Coronary artery (tissue), 2 donors: ENCODE results near the gene PPM1F.

Source experiments
- DNase-seq: peaks from one replicate; pipeline ENCODE4 v3.0.0-alpha.2; 2017; ENCODE audit warnings: low spot score
- H3K27ac ChIP-seq, 2 donors: fragments of 200-600 bp; sonication (generic); one replicate each; pipeline ENCODE4 v1.5.1; 2016 to 2019
- H3K4me3 ChIP-seq: fragments of 200-600 bp; sonication (generic); 2 replicates; pipeline ENCODE4 v1.5.1; 2016; ENCODE audit warnings: mild to moderate bottlenecking, moderate library complexity
- CTCF ChIP-seq: fragments of 200-600 bp; sonication (generic); IDR thresholded peaks from one replicate; pipeline ENCODE4 v1.5.1; 2019; ENCODE audit warnings: antibody characterized with exemption

The PPM1F gene

GRCh38 chr22:21923163-21923561, 29.5 kb downstream of the PPM1F start:
- DNase-seq, result no peak
- Histone ChIP-seq H3K4me3 (no peak overlapping the region), H3K27ac (no peak overlapping the region)
- no peak for TF ChIP-seq CTCF

DNA sequence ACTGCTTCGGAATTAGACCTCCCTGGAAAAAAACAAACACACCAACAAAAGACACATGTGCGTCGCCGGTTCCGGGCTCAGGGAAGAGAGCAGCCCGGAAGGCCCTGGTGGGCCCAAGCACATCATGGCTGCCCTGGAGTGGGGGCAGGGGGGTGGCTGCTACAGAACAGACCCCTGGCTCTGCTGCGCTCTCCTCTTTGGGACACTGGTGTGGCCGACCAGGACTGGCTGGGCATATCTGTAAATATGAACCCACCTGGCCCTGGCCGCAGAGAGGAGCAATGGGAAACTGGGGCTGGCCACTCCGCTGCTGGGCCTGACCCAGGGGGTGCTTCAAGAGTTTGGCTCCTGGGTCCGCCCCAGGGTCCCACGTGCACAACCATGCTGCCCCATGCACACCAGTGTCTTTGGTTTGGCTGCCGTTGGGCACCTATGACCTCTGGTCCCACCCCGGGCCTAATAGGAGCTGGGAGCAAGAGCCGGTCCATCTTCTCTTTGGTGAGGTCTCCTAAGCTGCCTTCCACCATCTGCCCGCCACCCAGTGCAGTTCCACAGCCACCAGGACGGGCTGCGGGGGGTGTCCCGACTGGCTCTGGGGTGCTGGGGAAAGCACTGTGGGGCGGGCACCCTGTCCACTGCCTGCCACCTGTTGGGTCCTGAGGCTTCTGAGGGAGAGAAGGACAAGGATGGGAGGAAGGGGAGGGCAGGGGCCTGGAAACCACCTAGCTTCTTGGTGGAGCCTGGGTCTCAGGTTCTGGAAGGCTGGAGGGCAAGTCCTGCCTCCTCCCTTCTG, 30.1 kb downstream of the PPM1F start:
- H3K27ac ChIP-seq, result no peak overlapping the region
- no peak for TF ChIP-seq CTCF
- DNase-seq, result no peak
- no peak overlapping the region for H3K4me3 ChIP-seq

GRCh38 chr22:21921729-21922128, 30.9 kb downstream of the PPM1F start:
- no peak for TF ChIP-seq CTCF
- Histone ChIP-seq H3K27ac (no peak overlapping the region), H3K4me3 (no peak overlapping the region)
- no peak for DNase-seq

GRCh38 chr22:21921184-21921721, 31.4 kb downstream of the PPM1F start:
- no peak for TF ChIP-seq CTCF
- Histone ChIP-seq H3K27ac (no peak overlapping the region), H3K4me3 (no peak overlapping the region)
- no peak for DNase-seq

GRCh38 chr22:21920341-21921183, 32.1 kb downstream of the PPM1F start:
- DNase-seq, result no peak
- Histone ChIP-seq H3K4me3 (no peak overlapping the region), H3K27ac (no peak overlapping the region)
- TF ChIP-seq CTCF, result no peak

DNA sequence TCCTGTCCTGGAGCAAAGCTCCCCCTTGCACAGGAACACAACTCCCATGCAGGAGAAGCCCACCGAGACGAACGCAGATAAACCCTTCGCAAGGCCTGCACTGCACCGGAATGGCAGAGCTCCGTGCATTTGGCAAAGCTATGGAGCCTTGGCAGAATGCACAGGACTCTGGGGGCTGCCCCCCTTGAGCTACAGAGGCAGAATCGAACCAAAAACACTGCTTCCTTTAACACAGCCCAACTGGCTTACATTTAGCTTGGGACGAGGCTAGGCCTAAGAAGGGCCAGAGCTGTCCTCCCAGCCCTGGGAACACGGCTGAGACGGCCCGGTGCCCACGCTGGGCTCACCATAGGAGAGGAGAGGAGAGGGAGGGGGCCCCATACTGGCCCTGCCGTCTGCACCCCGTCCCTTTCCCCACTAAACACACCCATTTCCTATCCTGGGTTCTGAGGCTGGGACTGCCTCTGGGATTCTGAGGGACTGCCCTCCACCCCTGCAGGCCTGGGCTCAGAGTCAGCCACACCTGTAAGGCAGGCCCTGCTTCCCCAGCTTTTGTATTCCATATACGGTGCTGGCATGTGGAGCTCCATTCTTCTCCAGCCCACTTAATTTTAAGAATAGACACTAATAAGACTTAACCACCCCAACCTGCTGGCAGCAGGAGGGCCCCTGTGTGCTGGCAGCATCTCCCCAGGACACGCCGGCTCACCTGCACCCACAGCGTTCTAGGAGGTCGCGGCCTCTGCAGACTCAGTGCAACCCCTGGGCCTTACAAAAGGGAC, 32.9 kb downstream of the PPM1F start:
- Histone ChIP-seq H3K4me3 (no peak overlapping the region), H3K27ac (no peak overlapping the region)
- TF ChIP-seq CTCF, result no peak
- DNase-seq, result no peak
